ENCODE measurements around the gene FALEC. TPM values are rescaled to one million over a fixed set of nuclear protein-coding genes. Genes with fewer than 3 reads are reported as not detected.

FALEC gene
- polyA plus RNA-seq, 3 donors = 0.37 to 0.82 (median 0.81) TPM

DNA sequence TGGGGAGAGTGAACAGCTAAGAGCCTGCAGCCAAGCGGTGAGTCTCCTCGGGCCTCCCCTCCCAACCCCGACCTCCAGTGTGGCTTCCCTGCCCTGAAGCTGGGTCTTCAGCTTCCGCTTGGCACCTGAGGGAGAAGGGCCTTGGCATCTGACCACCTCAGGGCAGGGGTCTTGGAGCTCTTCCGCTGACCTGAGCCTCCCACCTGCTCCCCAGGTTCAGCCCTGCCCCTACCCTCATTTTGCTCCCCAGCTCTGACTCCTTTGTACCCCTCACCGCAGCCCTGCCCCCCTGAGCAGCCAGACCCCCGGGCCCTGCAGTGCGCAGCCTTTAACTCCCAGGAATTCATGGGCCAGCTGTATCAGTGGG is 38.5 kb downstream of the FALEC start:
- DNase-seq (ENCODE audit: extremely low read depth in 1 of 11, low read depth in 9 of 11, low spot score in 4 of 11) = no peak

- DNase-seq (ENCODE audit: extremely low read depth in 1 of 11, low read depth in 9 of 11, low spot score in 4 of 11) = no peak
Observed at GRCh38 chr1:150555198-150555970, 39.8 kb downstream of the FALEC start.

GRCh38 chr1:150555971-150556865 is 40.7 kb downstream of the FALEC start:
- DNase-seq (ENCODE audit: extremely low read depth in 1 of 11, low read depth in 9 of 11, low spot score in 4 of 11) = no peak

GRCh38 chr1:150557065-150557600 is 41.6 kb downstream of the FALEC start:
- no peak for DNase-seq (ENCODE audit: extremely low read depth in 1 of 11, low read depth in 9 of 11, low spot score in 4 of 11)

GRCh38 chr1:150557813-150558212 is 42.3 kb downstream of the FALEC start:
- DNase-seq (ENCODE audit: extremely low read depth in 1 of 11, low read depth in 9 of 11, low spot score in 4 of 11) = no peak

DNA sequence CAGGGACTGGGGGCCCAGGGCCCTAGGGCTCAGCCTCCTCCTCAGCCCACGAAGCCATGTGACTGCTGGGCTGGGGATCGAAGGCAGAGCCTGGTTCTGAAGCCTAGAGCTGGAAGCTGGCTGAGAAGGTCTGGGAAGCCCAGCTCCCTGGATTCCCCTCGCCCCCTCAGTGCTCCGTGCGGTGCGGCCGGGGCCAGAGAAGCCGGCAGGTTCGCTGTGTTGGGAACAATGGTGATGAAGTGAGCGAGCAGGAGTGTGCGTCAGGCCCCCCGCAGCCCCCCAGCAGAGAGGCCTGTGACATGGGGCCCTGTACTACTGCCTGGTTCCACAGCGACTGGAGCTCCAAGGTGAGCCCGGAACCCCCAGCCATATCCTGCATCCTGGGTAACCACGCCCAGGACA is 42.8 kb downstream of the FALEC start:
- no peak for DNase-seq (ENCODE audit: extremely low read depth in 1 of 11, low read depth in 9 of 11, low spot score in 4 of 11)

- no peak for DNase-seq (ENCODE audit: extremely low read depth in 1 of 11, low read depth in 9 of 11, low spot score in 4 of 11)
Observed at GRCh38 chr1:150558761-150559655, 43.5 kb downstream of the FALEC start.

DNA sequence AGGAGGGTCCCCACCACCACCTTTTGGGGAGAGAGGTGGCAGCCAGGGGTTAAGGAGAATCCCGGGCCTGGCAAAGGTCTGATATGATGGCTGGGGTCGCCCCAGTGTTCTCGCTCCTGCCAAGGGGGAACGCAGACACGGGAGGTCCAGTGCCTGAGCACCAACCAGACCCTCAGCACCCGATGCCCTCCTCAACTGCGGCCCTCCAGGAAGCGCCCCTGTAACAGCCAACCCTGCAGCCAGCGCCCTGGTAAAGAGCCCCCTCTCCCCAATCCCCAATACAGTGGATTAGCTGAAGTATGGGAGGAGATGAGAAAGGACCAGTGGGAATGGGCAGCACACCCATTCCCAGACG is 44.1 kb downstream of the FALEC start:
- DNase-seq (ENCODE audit: extremely low read depth in 1 of 11, low read depth in 9 of 11, low spot score in 4 of 11) = no peak

GRCh38 chr1:150560011-150560438 is 44.5 kb downstream of the FALEC start:
- no peak for DNase-seq (ENCODE audit: extremely low read depth in 1 of 11, low read depth in 9 of 11, low spot score in 4 of 11)

DNA sequence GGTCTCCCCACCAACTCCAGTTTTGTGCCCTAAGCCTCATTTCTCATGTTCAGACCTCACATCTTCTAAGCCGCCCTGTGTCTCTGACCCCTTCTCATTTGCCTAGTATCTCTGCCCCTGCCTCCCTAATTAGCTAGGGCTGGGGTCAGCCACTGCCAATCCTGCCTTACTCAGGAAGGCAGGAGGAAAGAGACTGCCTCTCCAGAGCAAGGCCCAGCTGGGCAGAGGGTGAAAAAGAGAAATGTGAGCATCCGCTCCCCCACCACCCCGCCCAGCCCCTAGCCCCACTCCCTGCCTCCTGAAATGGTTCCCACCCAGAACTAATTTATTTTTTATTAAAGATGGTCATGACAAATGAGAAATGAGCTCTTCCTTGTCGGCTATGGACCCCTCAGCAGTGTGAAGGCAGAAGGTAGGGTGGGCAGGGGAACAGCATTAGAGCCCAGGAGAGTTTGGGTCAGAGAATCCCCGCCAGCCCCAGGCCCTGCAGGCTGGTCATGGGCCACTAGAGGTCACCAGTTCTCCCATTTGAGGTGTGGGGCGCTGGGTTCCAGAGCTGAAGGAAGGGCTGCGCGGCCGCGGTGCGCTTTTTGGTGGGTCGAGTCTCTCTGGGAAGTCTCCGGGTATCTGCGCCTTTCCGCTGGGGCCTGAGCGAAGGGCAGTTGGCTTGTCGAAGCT is 45.2 kb downstream of the FALEC start:
- peak in 7 of 11 donors; percentile 78 to 86 (median 83) for DNase-seq (ENCODE audit: extremely low read depth in 1 of 11, low read depth in 9 of 11, low spot score in 4 of 11)

DNA sequence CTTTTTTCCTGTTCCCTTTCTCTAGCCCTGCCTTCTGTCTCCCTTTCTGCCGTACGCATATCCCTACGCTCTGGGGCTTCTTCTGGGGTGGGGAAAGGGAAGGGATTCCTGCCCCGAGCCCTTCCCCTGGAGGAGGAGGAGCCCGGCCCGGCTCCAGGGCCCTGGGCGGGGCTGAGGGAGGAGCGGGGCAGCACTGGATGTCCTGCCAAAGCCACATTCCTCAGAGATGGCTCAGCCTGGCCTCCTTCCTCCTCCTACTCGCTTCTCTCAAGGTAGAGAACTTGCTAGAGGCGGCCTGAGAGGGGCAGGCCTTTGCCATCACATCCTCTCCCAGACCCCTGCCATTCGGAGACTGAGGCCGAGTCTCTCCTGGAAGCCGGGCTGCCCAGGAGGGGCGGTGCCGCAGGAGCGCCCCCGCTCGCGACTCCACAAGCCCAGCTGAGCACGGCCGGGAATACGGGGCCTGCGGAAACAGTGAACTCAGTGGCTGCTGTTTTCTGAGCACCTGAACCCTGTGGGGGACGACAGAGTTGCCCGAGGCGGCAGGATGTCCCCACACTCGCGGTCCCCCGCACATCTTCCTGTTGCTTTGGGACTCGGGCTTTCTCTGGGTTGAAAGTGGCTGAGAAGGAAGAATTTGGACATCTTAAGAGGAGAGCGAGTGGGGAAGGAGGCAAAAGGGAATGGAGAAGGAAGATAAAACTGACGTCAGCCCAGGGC is 45.9 kb downstream of the FALEC start:
- DNase-seq (ENCODE audit: extremely low read depth in 1 of 11, low read depth in 9 of 11, low spot score in 4 of 11) = peak in 9 of 11 donors; percentile 84 to 94 (median 90)

- DNase-seq (ENCODE audit: extremely low read depth in 1 of 11, low read depth in 9 of 11, low spot score in 4 of 11) = peak in 9 of 11 donors; percentile 77 to 91 (median 85)
Observed at GRCh38 chr1:150561974-150562445, 46.5 kb downstream of the FALEC start.

DNA sequence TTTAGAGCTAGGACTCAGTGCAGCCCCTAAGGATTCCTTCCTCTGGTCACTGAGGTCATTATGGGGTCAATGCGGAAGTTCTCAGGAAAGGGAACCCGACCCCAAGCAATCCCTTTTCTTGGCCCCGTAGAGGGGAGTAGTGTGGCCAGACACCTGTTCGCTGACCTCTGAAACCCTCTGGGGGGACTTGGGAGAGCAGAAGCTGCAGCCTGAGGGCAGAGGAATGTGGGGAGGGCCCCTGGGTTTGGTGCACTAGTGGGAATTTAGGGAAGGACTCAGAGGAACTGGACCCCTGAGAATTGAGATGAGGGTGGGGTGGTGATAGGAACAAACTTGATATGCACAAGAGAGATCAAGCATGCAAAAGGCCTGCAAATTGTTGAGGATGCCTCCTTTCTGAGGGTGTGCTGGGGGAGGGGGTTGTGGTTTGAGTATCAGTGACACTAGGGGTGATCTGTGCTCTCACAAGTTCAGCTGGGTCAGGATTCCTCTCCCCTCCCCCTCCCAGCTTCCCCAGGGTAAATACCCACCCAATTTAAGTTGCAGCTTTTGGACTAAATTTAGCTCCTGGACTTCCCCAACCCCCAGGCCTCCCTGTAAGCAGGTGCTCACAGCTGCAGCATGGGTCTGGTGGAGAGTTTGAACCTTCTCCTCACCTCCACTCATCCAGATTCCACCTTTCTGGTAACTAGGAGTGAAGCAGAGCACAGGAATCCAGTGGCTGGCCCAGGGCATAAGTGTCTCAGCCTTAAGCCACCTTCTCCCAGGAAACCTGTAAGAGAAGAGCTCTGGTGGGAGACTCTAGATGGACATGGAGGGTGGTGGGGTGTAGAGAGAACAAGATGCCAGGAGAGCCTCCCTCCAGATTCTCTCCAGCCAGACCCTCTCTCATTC is 47.1 kb downstream of the FALEC start:
- no peak for DNase-seq (ENCODE audit: extremely low read depth in 1 of 11, low read depth in 9 of 11, low spot score in 4 of 11)

- no peak for DNase-seq (ENCODE audit: extremely low read depth in 1 of 11, low read depth in 9 of 11, low spot score in 4 of 11)
Observed at GRCh38 chr1:150563340-150564038, 47.9 kb downstream of the FALEC start.

DNA sequence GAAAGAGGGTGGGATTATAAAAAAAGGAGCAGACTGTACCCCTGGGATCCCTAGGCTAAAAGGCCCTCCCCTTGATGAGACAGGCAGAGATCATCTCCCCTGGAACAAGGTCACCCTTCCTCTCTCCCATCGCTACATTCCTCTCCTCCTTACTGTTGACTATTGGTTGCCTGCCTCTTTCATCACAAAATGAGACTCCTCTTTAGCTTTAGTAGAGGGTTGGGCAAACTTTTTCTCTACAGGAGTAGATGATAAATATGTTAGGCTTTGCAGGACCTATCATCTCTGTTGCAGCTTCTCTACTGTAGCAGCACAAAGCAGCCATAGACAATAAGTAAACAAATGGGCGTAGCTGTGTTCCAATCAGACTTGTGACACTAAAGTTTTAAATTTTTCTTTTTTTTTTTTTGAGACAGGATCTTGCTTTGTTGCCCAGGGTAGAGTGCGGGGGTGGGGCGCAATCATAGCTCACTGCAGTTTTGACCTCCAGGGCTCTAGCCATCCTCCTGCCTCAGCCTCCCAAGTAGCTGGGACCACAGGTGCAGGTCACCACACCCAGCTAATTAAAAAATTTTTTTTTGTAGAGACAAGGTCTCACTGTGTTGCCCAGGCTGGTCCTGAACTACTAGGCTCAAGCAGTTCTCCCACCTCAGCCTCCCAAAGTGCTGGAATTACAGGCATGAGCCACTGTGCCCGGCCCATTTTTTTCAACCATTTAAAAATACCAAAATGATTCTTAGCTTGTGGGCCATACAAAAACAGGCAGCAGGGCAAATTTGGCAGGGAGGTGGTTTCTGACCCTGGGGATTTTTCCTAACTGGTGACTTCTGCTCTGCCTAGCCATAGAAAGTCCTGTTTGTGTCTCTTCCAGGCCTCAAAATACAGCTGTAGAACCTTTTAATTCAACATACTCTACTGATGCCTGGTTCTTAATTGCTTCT is 48.8 kb downstream of the FALEC start:
- DNase-seq (ENCODE audit: extremely low read depth in 1 of 11, low read depth in 9 of 11, low spot score in 4 of 11) = no peak

All from renal cortex interstitium (tissue), 11 donors.